Panc1 (cell line): Measurements from ENCODE around the gene SLIT1. TPM values are rescaled to one million over a fixed set of nuclear protein-coding genes. Genes with fewer than 3 reads are reported as not detected.

Experiments used
- ATAC-seq: fragments of 200-7000 bp; cut with Tn5 transposase; 2 replicates; pipeline ENCODE4 v1.9.1; 2020; ENCODE audit warnings: mild to moderate bottlenecking, moderate library complexity
- BruUV-seq: library from RNA; stranded (reverse); fragments of 400-500 nt; replicated peaks from 2 replicates; lab custom pipeline; 2021; lab: Mats Ljungman, UMichigan
- CTCF ChIA-PET: fragments of 300-600 bp; sonication (Branson Sonifier 250); formaldehyde crosslinking; loops from one replicate; lab custom pipeline; 2022; ENCODE audit warnings: antibody characterized with exemption; lab: Charles Lee
- POLR2A ChIA-PET: fragments of 300-600 bp; sonication (Branson Sonifier 250); formaldehyde crosslinking; loops from one replicate; lab custom pipeline; 2022; ENCODE audit warnings: antibody characterized with exemption; lab: Charles Lee
- DNase-seq: peaks from one replicate; pipeline ENCODE4 v3.0.0-alpha.2; 2010; ENCODE audit warnings: low read depth, low spot score
- H3K27ac ChIP-seq: 2 replicates; pipeline ENCODE4 v1.5.1; 2011; ENCODE audit warnings: mild to moderate bottlenecking, low read length, inconsistent platforms
- H3K27me3 ChIP-seq: fragments of 200-500 bp; sonication (Bioruptor generic); 2 replicates; pipeline ENCODE4 v1.6.0; 2014; ENCODE audit warnings: low read length, inconsistent platforms; ENCODE audit not compliant: control insufficient read depth, insufficient read depth
- H3K36me3 ChIP-seq: fragments of 200-500 bp; sonication (Bioruptor generic); 2 replicates; pipeline ENCODE4 v1.5.1; 2014; ENCODE audit warnings: inconsistent platforms, mild to moderate bottlenecking, low read length, moderate library complexity; ENCODE audit not compliant: control insufficient read depth, insufficient read depth
- H3K4me1 ChIP-seq: 2 replicates; pipeline ENCODE4 v1.5.1; 2011; ENCODE audit warnings: inconsistent platforms, mild to moderate bottlenecking, low read length, moderate library complexity; ENCODE audit not compliant: control insufficient read depth, insufficient read depth
- H3K4me3 ChIP-seq, 2 experiments: 2 replicates each; pipeline ENCODE4 v1.5.1; 2011 to 2012; ENCODE audit warnings: low read depth in 2 of 2, low read length in 2 of 2, mild to moderate bottlenecking in 2 of 2, inconsistent platforms in 1 of 2, moderate library complexity in 1 of 2
- H3K9me3 ChIP-seq: fragments of 200-500 bp; sonication (Bioruptor generic); 2 replicates; pipeline ENCODE4 v1.5.1; 2014; ENCODE audit warnings: low read depth, mild to moderate bottlenecking, inconsistent platforms, low read length, moderate library complexity; ENCODE audit not compliant: control insufficient read depth, insufficient read depth
- CTCF ChIP-seq: fragments of 450-650 bp; IDR thresholded peaks from 2 replicates; pipeline ENCODE4 v1.5.1; 2017; ENCODE audit warnings: mild to moderate bottlenecking
- POLR2AphosphoS5 ChIP-seq: IDR thresholded peaks from 2 replicates; pipeline ENCODE4 v1.6.1; 2012; ENCODE audit warnings: mild to moderate bottlenecking, low read depth, low read length, moderate library complexity
- REST ChIP-seq, 2 experiments: IDR thresholded peaks; 2 replicates each; pipeline ENCODE4 v1.6.1; 2011 to 2012; ENCODE audit warnings: low read depth in 2 of 2, control low read depth in 1 of 2, low read length in 1 of 2, mild to moderate bottlenecking in 1 of 2, moderate library complexity in 1 of 2; ENCODE audit not compliant: insufficient read depth in 1 of 2
- SIN3A ChIP-seq: IDR thresholded peaks from 2 replicates; pipeline ENCODE4 v1.6.1; 2012; ENCODE audit warnings: low read depth, mild to moderate bottlenecking, low read length, moderate library complexity, borderline replicate concordance; ENCODE audit not compliant: insufficient read depth
- TCF7L2 ChIP-seq: IDR thresholded peaks from 2 replicates; pipeline ENCODE4 v1.6.1; 2011; ENCODE audit warnings: mild to moderate bottlenecking, low read depth, low read length, inconsistent platforms
- in situ Hi-C: cut with HindIII; loops from 2 replicates; pipeline ENCODE4 v1.10.0; 2016; ENCODE audit warnings: low sequenced_read_pairs, low pct_unique_long_range_greater_than_20kb
- intact Hi-C: fragments of 100-400 bp; cut with micrococcal nuclease; formaldehyde crosslinking; loops from one replicate; pipeline ENCODE4 v1.10.0; 2022; ENCODE audit not compliant: unreplicated experiment
- total RNA-seq: library from RNA; stranded (reverse); gene quantifications from one replicate; pipeline ENCODE4 v1.2.1, GENCODE V29; 2021; ENCODE audit not compliant: unreplicated experiment

The SLIT1 gene
- total RNA-seq, 1 experiment from 2014 or later: 2.6 TPM

- Histone ChIP-seq H3K9me3 (no peaks in the 10 kb centered on the region), H3K27ac (no peak overlapping the region), H3K27me3 (peaks cover 4% of the 10 kb centered on the region; the same call in 1 of the 2 replicates), H3K4me3 (no peak overlapping the region), H3K36me3 (no peaks in the 10 kb centered on the region), H3K4me1 (no peaks in the 10 kb centered on the region)
- ATAC-seq (no peak), DNase-seq (no peak)
- TF ChIP-seq CTCF: no peak
- TF ChIP-seq REST (IDR thresholded peaks at IDR 0.05; ENCODE audit: insufficient read depth in 1 of 2, low read depth in 2 of 2, low read length in 1 of 2): no peak
- no peak for TF ChIP-seq POLR2AphosphoS5
- TF ChIP-seq TCF7L2: no peak
- TF ChIP-seq SIN3A: no peak
- CTCF ChIA-PET: no interaction called here
- in situ Hi-C loops (no loop called here), intact Hi-C loops (no loop called here)
- POLR2A ChIA-PET: no interaction called here
- no TSS peak for BruUV-seq
Observed at GRCh38 chr10:97178074-97178473, 7.7 kb downstream of the SLIT1 start.

DNA sequence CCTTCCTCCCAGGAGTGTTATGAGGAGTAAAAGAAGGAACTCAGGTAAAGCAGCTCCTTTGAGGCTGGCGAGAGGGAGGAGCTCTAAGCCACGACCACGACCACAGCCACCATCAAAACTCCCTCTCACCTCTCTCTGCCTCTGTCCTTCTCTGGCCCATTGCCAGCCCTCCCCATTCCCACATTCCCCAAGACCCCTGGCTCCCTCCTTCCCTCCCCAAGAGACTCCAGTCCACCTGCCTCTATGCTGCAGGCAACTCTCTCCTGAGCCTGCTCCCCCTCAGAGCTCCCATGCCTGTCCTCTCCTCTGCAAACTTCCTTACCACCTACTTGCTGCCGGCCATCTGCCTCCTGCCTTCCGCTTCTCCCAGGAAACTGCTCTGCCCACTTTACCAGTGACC lies 9.5 kb downstream of the SLIT1 start:
- DNase-seq (no peak), ATAC-seq (no peak)
- in situ Hi-C loops: no loop called here
- Histone ChIP-seq H3K27me3 (peaks cover 4% of the 10 kb centered on the region; the same call in 1 of the 2 replicates), H3K27ac (no peak overlapping the region), H3K4me1 (no peaks in the 10 kb centered on the region), H3K4me3 (no peak overlapping the region), H3K9me3 (no peaks in the 10 kb centered on the region), H3K36me3 (no peaks in the 10 kb centered on the region)
- no TSS peak for BruUV-seq
- intact Hi-C loops: no loop called here
- TF ChIP-seq CTCF (no peak), SIN3A (no peak), TCF7L2 (no peak), REST (IDR thresholded peaks at IDR 0.05; ENCODE audit: insufficient read depth in 1 of 2, low read depth in 2 of 2, low read length in 1 of 2) (no peak), POLR2AphosphoS5 (no peak)
- ChIA-PET CTCF (interaction anchor here (0.8 kb wide), 1 partner anchor 20 kb away, joined by 3 read pairs; no protein-coding TSS in a partner anchor), POLR2A (no interaction called here)
